NCI-H526 (cell line): ENCODE results near the gene MVP.
"Not testable (repeated sequence)": the region's sequence is repeated elsewhere in the genome, so short reads cannot be mapped to it uniquely, and the experiment has no call there.

ENCODE experiments used
- DNase-seq, 2 experiments: peaks; one replicate each; lab custom pipeline; 2025; lab: John Stamatoyannopoulos, UW

MVP gene

DNA sequence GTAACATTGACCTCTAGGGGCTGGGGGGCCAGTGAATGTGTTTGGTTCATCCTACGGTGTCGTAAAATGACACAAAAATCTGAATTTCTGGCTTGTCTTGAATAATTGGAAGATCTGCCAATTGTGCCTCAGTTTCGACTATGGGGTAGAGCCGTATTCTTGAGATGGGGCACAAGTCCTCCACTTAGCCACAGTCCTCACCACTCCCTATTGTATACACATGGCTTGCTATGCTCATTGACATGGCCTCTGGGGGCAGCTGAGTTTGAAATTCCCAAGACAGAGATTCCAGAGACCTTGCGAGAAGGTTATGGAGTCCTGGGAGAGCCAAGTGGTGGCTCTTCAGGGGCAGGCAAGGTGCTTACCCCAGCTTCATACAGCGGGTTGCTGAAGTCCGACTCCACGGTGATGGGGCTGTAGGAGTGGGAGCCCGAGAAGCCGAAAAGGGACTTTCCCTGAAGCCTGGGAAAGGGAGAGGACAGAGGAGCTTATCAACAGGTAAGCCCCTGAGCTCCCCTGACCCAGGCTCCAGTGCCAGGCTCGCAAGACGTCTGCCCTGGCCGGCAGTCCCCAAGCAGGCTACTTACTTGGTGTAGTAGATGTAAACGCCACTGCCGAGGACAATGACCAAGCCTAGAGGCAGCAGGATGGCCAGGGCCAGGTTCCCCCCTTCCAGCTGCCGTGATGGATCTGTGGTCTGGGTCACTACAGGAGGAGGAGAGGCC, 51.7 kb downstream of the MVP start:
- DNase-seq, result no peak

DNA sequence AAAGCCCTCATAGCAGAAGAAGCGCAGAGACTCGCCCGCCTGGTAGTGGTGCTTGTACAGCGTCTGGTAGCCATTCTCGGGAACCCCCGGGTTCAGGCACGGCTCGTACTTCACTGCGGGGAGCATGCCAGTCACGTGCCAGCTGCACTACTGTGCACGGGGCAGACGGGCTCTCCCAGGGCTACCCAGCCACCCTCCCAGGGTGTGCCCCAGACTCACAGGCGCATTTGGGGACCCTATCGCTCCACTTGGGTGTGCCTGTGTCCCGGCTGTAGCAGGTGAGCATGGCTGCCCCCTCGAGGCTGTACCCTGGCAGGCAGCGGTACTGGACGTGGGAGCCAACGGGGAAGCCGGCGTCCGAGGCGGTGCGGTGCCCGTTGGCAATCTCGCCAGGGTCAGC, 53.1 kb downstream of the MVP start:
- DNase-seq, result no peak

DNA sequence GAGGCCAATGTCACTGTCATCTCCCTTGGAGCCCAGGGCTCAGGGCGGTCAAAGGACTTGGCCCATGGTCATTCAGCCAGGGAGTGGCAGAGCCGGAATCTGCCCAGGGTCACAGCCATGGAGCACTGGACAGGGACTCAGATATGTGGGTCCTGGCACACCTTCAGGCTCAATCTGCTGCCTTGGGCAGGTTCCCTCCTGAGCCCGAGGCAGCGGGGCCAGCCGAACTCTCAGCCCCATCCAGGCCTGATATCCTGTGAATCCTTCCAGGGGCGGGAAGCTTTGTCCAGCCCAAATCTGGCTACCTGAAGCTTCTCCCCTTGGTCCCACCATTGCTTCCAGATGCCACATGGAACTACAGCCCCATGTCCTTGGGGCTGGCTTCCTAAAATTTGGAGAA, 54.9 kb downstream of the MVP start:
- no peak for DNase-seq

DNA sequence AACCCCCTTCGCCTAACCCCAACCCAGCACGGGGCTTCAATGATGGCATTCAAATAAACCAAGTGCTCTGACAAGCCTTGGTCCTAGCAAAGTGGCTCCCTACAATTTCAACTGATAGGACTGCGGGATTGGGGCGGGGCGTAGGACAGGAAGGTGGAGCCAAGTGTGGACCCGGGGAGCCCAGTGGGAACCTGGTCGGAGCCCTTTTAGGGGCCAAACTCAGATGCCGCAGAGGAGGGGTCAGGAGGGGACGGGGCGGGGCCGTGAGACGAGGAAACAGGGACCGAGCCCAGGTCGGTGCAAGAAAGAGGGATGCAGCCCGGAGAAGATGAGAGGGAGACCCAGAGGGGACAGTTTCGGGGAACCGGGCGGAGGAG, 55.9 kb downstream of the MVP start:
- no peak for DNase-seq

GRCh38 chr16:29876594-29877249, 56.5 kb downstream of the MVP start:
- no peak for DNase-seq

GRCh38 chr16:29877266-29877961, 57.2 kb downstream of the MVP start:
- peak; percentile 41 to 52 for DNase-seq

DNA sequence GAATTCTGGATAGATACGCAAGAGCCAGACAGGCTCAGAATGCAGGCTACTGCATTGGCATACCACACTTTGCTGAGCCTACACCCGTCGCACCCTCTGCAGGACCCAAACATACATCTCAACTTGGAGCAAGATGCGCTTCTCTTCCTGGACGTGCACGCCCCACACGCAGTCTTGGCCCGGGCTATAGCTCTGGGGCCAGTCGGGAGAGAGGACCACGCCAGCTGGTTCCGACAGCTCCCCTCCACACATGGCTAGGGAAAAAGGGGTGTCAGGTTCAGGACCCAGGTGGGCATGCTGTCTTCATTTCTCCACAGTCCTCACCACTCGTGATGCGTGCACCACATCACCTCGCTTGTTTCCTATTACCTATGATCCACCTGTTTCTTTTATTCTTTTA, 57.9 kb downstream of the MVP start:
- no peak for DNase-seq

GRCh38 chr16:29881050-29881449, 60.8 kb downstream of the MVP start:
- no peak for DNase-seq

DNA sequence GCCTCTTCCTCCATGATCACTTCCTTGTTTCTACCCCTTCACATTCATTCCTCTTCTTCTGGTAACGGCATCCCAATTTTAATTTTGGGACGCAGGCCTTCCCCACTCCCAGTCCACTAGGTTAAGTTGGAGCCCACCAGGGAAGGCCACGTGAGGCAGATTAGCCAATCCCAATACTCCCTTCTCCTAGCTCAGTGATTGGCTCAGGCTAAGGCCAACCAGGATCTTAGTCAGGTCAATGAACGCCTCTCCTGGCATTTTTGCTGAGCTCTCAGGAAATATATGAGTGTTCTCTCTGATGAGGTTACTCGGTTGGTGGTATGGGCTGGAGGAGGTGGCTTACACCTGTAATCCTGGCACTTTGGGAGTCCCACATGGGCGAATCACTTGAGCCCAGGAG, 63.7 kb downstream of the MVP start:
- no peak for DNase-seq

DNA sequence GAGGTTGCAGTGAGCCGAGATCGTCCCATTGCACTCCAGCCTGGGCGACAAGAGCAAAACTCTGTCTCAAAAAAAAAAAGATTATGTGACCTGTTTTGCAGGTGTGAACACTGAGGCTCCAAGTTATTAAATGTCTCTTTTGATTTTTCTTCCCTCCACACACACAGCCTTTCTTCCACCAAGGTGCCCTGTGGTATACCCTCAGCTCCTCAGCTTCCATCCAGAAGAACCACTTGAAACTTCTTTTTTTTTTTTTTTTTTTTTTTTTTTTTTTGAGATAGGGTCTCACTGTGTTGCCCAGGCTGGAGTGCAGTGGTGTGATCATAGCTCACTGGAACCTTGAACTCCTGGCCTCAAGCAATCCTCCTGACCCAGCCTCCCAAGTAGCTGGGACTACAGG, 69.1 kb downstream of the MVP start:
- not testable (repeated sequence) for DNase-seq

DNA sequence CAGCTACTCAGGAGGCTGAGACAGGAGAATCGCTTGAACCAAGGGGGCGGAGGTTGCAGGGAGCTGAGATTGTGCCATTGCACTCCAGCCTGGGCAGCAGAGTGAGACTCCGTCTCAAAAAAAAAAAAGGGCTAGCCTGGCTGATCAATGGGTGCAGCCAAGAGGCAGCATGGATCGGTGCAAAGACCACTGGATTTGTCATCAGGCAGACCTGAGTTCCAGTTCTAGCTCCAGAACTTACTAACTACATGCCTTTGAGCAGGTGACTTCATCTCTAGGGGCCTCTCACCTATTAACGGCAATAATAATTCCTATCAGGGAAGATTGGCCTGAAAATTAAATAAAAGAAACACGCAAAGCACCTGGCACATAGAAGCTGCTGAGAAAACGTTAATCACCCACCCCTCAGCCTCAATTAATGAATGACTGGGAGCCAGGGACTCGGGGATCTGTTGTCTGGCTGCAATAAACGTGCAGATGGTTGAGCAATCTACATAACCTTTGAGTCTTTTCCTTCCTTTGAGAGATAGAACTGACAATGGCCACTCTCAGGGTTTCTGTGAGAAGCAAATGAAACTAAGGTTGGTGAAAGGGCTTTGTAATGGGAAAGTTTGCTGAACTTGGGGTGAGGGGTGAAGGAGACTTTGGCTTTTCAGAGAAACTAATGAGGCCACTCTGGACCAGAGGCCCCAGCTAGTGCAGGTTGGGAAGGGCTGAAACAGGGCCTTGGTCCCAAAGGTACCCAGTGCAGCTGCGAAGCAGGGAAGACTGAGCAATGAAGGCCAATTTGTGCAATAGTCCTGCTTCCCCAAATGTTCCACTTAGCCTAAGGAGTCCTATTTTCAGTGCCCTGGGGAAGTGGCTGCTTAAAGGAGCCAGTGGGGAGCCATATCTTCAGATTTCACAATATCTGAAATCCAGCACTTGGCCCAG, 71.5 kb downstream of the MVP start:
- DNase-seq, result no peak

DNA sequence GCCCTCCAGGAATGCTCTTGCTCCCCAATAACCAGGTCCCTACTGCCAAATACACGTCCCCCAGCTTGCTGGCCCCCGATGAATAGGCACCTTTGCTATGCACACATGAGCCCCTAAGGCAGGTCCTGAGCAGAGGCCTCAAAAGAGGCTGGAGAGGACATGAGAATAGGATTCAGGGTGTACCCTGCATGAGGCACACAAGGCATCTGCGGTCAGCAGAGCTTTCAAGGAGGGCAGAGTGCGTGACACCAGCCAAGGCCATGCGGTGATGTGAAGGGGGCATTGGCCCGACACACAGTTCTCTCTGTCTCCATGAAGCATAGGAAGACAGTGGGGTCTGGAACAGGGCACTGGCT, 72.2 kb downstream of the MVP start:
- DNase-seq, result no peak

DNA sequence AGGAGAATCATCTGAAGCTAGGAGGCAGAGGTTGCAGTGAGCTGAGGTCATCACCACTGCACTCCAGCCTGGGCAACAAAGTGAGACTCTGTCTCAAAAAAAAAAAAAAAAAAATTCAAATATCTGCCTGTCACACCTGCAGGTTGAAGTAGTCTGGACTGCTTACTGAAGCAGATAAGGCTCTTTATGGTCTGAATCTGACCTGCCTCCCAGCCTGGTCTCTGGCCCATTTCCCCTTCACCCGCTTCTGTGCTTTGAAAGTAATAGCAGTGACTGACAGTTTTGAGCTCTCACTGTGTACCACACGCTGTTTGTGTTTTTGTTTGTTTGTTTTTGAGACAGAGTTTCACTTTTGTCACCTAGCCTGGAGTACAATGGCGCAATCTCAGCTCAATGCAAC, 73.3 kb downstream of the MVP start:
- no peak for DNase-seq

- no peak for DNase-seq
These were observed 74.1 kb downstream of the MVP start for GRCh38 chr16:29894352-29894751.

- DNase-seq, result no peak
These were observed 76.6 kb downstream of the MVP start for GRCh38 chr16:29896841-29897240.

- DNase-seq, result no peak
These were observed 77.1 kb downstream of the MVP start for GRCh38 chr16:29897333-29897732.
